HG02588 (cell line): ENCODE data around the gene MAP2K4.

Experiments
- ATAC-seq: cut with Tn5 transposase; IDR thresholded peaks from one replicate; pipeline ENCODE4 v1.9.1; 2021; ENCODE audit warnings: mild to moderate bottlenecking, moderate library complexity; ENCODE audit not compliant: unreplicated experiment

The MAP2K4 gene

GRCh38 chr17:12085076-12085949 lies 64.6 kb downstream of the MAP2K4 start:
- no peak for ATAC-seq

GRCh38 chr17:12088035-12088434 lies 67.4 kb downstream of the MAP2K4 start:
- ATAC-seq, result no peak

DNA sequence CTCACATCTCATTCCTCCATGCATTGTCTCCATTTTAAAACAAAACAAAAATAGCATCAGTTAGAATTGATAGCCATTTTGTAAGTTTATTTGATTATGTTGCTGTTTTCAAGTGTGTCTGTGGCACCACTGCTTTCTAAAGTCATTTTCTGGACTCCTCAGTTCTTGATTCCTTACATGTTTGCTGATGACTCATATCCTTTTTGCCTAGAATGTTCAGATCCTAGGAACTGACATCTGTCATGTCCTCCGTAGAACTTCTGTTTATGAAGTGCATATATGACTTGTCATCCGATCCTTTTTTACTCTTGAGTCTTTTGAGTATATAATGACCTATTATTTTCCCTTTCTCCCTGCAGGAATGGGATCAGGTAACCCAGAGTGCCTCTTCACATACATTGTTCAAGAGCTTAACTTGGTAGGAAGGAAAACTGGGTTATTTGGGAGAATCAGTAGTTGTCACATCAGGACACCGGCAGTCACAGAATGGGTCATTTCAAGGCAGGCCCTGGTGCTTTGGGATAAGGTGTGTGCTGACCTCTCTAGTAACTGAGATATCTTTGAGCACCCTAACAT lies 69.2 kb downstream of the MAP2K4 start:
- no peak for ATAC-seq

- ATAC-seq, result no peak
Observed at GRCh38 chr17:12094336-12094735, 73.7 kb downstream of the MAP2K4 start.

GRCh38 chr17:12095522-12095921 lies 74.8 kb downstream of the MAP2K4 start:
- no peak for ATAC-seq

DNA sequence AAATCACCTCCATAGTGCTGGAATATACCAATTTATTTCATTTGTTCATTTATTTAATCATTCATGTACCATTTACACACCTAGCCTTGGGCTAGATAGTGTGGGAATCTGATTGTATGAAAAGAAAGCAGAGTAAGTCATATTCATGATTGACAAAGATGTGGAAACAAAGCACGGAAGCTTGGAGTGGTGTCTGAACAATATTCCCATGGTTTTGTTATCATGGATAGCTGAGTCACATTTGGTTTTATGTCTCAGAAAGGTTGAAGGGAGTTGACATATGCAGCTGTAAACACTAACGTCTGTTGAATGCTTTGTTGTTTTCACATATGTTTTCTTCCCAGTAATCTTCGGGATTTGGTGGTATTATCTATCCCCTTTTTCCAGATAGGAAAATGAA lies 76.6 kb downstream of the MAP2K4 start:
- ATAC-seq, result no peak

GRCh38 chr17:12098568-12098967 lies 77.9 kb downstream of the MAP2K4 start:
- no peak for ATAC-seq

DNA sequence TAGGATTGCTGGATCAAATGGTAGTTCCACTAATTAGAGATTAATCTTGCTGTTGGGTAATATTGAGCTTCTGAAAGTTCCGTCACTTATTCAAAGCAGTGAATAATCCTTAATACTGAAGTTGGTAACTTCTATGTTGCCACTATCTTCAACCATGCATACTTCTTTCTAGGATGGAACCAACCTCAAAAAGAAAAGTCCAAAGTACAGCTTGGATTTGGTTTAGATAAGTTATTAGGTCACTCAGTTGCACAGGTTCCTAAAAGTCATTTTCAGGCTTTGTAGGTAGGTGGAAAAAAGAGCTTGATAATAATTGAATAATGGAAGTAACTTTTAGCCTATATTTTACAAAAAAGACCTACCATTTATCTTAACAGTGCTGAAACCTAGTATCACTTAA lies 78.7 kb downstream of the MAP2K4 start:
- no peak for ATAC-seq

GRCh38 chr17:12104831-12105230 lies 84.2 kb downstream of the MAP2K4 start:
- ATAC-seq, result no peak

DNA sequence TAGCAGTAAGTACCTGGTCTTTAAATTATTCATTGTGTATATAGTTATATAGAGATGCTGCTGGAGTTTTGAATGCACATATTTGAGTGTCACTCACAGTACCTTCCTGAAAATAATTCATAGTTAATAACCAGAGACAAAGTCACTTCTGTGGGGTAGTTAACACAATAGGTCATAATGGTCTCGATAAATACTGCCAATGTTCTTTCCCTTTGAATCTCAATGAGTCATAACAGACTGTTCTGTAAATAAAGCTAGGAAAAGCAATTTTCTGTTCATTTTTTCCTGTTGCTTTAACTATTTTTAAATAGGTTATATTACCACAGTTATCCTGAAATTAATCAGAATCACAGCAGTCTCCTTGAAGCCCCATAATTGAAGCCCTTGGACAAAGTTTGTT lies 87.2 kb downstream of the MAP2K4 start:
- no peak for ATAC-seq

DNA sequence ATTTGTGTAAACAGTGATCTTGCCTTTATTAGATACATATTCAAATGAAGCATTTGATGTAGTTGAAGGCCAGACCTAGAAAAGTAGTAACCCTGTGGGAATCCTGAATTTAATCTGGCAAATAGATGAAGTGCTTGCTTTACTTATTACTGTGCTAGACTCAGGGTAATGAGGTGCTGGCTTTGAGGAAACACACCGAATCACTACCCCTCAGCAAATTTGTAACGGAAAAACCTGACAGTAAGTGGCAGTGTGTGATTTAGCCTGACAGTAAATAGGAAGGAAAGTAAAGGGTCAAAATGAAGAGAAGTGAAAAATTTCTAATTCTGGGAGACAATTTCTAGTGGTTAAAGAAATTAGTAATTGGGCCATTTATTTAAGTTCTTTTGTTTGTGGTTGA lies 90.2 kb downstream of the MAP2K4 start:
- no peak for ATAC-seq

DNA sequence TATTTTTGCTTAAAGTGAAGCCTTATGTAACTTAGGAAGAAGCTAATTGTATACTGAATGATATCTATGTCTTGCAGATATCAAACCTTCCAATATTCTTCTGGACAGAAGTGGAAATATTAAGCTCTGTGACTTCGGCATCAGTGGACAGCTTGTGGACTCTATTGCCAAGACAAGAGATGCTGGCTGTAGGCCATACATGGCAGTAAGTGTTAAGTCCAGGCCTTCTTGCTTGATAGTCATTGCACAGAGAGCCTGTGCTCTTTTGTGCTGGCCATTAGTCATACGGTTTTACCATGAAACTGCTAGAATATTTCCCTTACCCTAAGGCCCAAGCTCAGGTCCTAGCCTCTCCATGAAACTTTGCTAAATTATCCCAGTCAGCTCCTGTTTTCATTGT lies 92.5 kb downstream of the MAP2K4 start:
- ATAC-seq, result no peak

GRCh38 chr17:12114686-12115418 lies 94.2 kb downstream of the MAP2K4 start:
- no peak for ATAC-seq

DNA sequence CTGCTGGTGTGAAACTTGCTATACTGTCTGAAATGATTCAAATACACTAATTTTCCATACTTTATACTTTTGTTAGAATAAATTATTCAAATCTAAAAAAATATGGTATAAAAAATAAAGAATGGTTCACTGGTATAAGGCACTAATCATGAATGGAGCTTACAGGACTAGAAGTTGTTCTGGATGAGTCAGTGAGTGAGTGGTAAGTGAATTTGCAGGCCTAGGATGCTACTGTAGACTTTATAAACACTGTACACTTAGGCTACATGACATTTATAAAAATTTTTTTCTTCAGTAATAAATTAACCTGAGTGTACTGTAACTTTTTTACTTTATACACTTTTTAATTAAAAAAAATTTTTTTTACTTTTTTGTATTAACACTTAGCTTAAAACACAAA lies 95.5 kb downstream of the MAP2K4 start:
- ATAC-seq, result no peak

DNA sequence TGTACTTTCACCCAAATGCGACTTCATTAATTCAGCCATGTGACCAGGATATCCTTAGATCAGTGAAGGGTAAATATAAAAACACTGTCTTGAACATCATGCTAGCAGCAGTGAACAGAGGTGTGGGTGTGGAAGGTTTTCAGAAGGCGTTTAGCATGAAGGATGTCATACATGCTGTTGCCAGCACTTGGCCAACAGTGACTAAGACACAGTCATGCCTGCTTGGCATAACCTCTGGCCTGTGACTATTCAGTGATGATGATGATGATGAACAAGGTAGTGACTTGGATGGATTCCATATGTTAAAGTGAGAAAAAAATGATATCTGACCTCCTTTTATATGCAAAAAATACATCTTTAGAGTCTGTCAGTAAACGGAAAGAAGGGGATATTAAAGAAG lies 97.9 kb downstream of the MAP2K4 start:
- ATAC-seq, result no peak

GRCh38 chr17:12122075-12122474 lies 101.4 kb downstream of the MAP2K4 start:
- no peak for ATAC-seq

- no peak for ATAC-seq
Observed at GRCh38 chr17:12127177-12127576, 106.5 kb downstream of the MAP2K4 start.

- ATAC-seq, result no peak
Observed at GRCh38 chr17:12127667-12128066, 107.0 kb downstream of the MAP2K4 start.

DNA sequence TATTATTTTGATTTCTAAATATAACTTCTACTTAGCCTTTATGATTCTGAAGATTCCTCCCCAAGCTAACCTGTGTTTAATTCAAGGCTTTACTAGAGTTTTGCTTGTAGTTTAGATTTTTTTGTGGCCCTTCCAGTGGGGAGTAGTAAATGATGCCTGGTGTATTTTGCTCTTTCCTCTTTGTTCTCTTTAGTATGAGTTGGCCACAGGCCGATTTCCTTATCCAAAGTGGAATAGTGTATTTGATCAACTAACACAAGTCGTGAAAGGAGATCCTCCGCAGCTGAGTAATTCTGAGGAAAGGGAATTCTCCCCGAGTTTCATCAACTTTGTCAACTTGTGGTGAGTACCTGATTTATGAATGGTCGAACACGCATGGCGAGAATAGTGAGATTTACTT lies 108.3 kb downstream of the MAP2K4 start:
- ATAC-seq, result no peak

GRCh38 chr17:12133183-12133582 lies 112.5 kb downstream of the MAP2K4 start:
- no peak for ATAC-seq

GRCh38 chr17:12134101-12134500 lies 113.4 kb downstream of the MAP2K4 start:
- ATAC-seq, result no peak

GRCh38 chr17:12134587-12134986 lies 113.9 kb downstream of the MAP2K4 start:
- no peak for ATAC-seq
